ENCODE data around the gene ARGLU1.

Gene ARGLU1

DNA sequence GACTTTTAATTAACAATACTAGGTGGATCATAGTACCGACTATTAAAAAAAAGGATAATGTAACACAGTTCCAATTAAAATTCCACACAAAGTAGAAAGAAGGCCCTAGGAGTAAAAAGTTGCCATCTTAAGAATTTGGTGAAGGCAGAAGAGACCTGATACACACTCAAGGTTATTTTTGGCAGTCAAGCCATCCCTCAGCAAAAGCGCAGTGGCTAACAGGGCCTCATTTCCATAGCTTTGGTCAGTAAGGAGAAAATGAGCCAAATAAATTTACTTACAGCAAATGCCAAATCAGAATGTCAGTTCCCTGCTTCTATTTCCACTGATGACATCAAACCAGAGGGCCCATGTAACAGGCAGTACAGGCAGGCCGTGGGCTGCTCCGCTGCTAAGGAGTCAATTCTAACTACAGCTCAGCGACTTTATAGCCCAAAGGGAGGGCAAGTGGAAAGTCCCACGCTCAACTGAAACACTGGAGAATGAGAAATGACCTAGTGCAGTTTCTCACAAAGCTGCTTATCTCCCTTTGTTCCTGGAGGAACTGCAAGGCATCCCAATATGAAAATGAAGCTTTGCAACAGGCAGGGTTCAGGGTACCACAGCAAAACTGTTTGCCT, 6.3 kb downstream of the ARGLU1 start:
- H3K4me3 ChIP-seq (ENCODE audit: low read depth, low read length), result no peak overlapping the region

GRCh38 chr13:106560821-106561220, 7.1 kb downstream of the ARGLU1 start:
- CTCF ChIA-PET, result no interaction called here
- DNase-seq (ENCODE audit: low read depth, low spot score), result no peak

More for the DNA sequence above, 6.3 kb downstream of the ARGLU1 start:
- no peak for TF ChIP-seq CTCF (IDR thresholded peaks at IDR 0.05; ENCODE audit: insufficient read depth, low read length, missing control alignments)
- POLR2A ChIA-PET, result no interaction called here
- CTCF ChIA-PET, result interaction anchor here (0.7 to 1.0 kb wide), 3 partner anchors 10 to 26 kb away, joined by 3 to 4 read pairs (median 3); partner anchors contain the start of gene EFNB2
- no peak for DNase-seq (ENCODE audit: low read depth, low spot score)

GRCh38 chr13:106558527-106558926, 9.4 kb downstream of the ARGLU1 start:
- ChIA-PET POLR2A (no interaction called here), CTCF (interaction anchor here (1.0 to 1.4 kb wide), 3 partner anchors 22 to 1988 kb away, joined by 3 read pairs; no protein-coding TSS in a partner anchor)
- no peak for TF ChIP-seq CTCF (IDR thresholded peaks at IDR 0.05; ENCODE audit: insufficient read depth, low read length, missing control alignments)
- no peak for DNase-seq (ENCODE audit: low read depth, low spot score)
- H3K4me3 ChIP-seq (ENCODE audit: low read depth, low read length), result no peak overlapping the region

More at GRCh38 chr13:106560821-106561220, 7.1 kb downstream of the ARGLU1 start:
- TF ChIP-seq CTCF (IDR thresholded peaks at IDR 0.05; ENCODE audit: insufficient read depth, low read length, missing control alignments), result no peak
- POLR2A ChIA-PET, result no interaction called here
- no peak overlapping the region for H3K4me3 ChIP-seq (ENCODE audit: low read depth, low read length)

DNA sequence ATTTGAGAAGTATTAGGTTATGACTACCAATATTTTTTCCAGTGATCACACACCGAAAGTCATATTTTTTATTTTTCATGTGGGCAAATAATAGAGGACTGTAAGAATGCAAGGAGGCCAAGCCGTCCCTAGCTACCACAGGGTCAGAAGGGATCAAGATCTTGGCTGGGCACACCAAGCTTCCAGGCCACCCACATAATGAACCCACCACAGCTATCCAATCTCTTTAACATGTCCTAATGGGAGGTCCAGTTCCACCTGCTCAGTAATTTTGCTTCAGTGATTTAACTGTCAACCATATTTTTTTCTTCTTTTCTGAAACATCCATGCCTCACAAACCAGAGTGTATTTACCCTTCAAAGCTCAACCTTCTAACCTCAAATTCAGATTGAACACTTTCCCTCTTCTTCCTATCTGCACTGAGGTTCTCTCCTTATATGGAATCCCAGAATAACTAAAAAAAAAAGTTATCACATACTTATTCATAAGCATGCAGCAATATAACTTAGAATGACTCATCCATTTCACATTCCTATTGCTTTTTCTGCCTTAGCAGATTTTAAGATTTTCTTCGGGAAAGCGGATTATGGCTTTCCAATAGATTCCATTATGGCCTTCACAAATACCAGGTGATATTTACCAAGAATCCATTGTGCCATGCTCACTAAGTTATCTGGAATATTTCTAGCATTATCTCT, 12.2 kb downstream of the ARGLU1 start:
- no peak for DNase-seq (ENCODE audit: low read depth, low spot score)
- CTCF ChIA-PET, result interaction anchor here (5.6 kb wide), 1 partner anchor 19 kb away, joined by 33 read pairs; the partner anchor contains the start of gene EFNB2
- TF ChIP-seq CTCF (IDR thresholded peaks at IDR 0.05; ENCODE audit: insufficient read depth, low read length, missing control alignments), result no peak
- POLR2A ChIA-PET, result no interaction called here
- H3K4me3 ChIP-seq (ENCODE audit: low read depth, low read length), result no peak overlapping the region

- ChIA-PET POLR2A (no interaction called here), CTCF (interaction anchor here (0.9 to 1.1 kb wide), 2 partner anchors 10 to 15 kb away, joined by 3 to 7 read pairs; no protein-coding TSS in a partner anchor)
- H3K4me3 ChIP-seq (ENCODE audit: low read depth, low read length), result no peak overlapping the region
- no peak for TF ChIP-seq CTCF (IDR thresholded peaks at IDR 0.05; ENCODE audit: insufficient read depth, low read length, missing control alignments)
- no peak for DNase-seq (ENCODE audit: low read depth, low spot score)
Measured at GRCh38 chr13:106551751-106552150, 16.2 kb downstream of the ARGLU1 start.

DNA sequence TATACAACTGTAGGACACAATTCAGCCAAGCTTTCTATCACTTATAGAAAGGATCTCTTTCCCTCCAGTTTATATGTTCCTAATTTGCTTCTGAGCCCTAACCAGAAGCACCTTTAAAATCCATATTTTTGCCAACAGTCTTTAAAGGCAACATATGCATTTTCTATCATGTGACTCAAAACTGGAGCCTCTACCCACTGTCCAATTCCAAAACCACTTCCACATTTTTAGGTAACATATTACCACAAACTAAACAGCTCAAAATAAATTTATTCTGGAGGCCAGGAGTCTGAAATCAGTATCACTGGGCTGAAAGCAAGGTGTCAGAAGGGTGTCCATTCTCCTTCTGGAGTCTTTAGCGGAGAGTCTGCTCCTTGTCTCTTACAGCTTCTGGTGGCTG, 16.6 kb downstream of the ARGLU1 start:
- CTCF ChIA-PET, result interaction anchor here (0.9 to 1.1 kb wide), 2 partner anchors 11 to 15 kb away, joined by 3 to 7 read pairs; no protein-coding TSS in a partner anchor
- no peak overlapping the region for H3K4me3 ChIP-seq (ENCODE audit: low read depth, low read length)
- TF ChIP-seq CTCF (IDR thresholded peaks at IDR 0.05; ENCODE audit: insufficient read depth, low read length, missing control alignments), result no peak
- POLR2A ChIA-PET, result no interaction called here
- no peak for DNase-seq (ENCODE audit: low read depth, low spot score)

Data from AG04449 (cell line).